Prostate gland (tissue), 2 donors: ENCODE measurements around the gene SMARCB1.

ENCODE experiments used
- CTCF ChIP-seq, 4 experiments: fragments of 200-600 bp in 2 of 4; fragments of 450-650 bp in 2 of 4; sonication (generic) in 2 of 4; IDR thresholded peaks; 1 replicate in 3 of 4; 2 replicates in 1 of 4; pipeline ENCODE4 v1.5.1; 2016 to 2019; ENCODE audit warnings: antibody characterized with exemption in 4 of 4, mild to moderate bottlenecking in 2 of 4, moderate library complexity in 2 of 4
- POLR2AphosphoS5 ChIP-seq: sonication (generic); formaldehyde crosslinking; IDR thresholded peaks from one replicate; pipeline ENCODE4 v1.6.1; 2017; ENCODE audit warnings: antibody characterized with exemption

GRCh38 chr22:23760056-23760455 lies 26.7 kb upstream of the SMARCB1 start:
- TF ChIP-seq CTCF (IDR thresholded peaks at IDR 0.05): no peak
- TF ChIP-seq POLR2AphosphoS5: no peak
